NCI-H774 (cell line): ENCODE results near the gene EXD3.
A peak's percentile ranks its signal among the peaks of the same experiment; 100 is the strongest.

Experiments
- DNase-seq: peaks from one replicate; lab custom pipeline; 2025; lab: John Stamatoyannopoulos, UW

EXD3 gene

GRCh38 chr9:137306066-137306849 is 116.7 kb downstream of the EXD3 start:
- no peak for DNase-seq

- no peak for DNase-seq
Measured at GRCh38 chr9:137305798-137306065, 117.2 kb downstream of the EXD3 start.

- peak; percentile 70 for DNase-seq
Measured at GRCh38 chr9:137305060-137305797, 117.7 kb downstream of the EXD3 start.

DNA sequence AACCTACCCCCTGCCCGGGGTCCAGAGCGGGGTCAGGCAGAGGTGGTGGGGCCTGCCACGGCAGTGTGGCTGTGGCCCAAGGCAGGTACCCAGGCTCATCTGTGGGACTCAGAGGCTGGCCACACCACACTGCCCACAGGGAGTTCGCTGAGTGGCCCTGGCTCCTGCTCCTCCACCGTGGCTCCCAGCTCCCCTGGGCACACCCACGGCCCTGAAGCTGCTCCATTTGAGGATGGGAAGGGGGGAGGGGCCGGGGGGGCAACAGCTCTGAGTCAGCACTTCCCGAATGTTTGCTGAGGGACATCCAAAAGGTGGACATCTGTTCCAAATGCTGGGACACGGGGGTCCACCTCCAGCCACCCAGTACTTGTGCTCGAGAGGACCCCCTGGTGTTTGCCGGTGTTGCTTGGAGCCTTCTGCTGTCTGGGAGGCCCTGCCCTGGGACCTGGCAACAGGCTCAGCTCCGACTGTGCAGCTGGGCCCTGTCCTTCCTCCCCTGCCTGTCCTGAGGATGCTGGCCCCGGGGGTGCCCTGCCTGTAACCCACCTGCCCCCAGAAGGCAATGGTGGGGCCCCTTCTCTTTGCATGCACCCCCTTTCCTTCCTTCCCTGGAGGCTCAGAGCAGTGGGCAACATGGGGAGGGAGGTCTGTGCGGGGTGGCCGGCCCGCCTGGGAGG is 118.4 kb downstream of the EXD3 start:
- DNase-seq: no peak

DNA sequence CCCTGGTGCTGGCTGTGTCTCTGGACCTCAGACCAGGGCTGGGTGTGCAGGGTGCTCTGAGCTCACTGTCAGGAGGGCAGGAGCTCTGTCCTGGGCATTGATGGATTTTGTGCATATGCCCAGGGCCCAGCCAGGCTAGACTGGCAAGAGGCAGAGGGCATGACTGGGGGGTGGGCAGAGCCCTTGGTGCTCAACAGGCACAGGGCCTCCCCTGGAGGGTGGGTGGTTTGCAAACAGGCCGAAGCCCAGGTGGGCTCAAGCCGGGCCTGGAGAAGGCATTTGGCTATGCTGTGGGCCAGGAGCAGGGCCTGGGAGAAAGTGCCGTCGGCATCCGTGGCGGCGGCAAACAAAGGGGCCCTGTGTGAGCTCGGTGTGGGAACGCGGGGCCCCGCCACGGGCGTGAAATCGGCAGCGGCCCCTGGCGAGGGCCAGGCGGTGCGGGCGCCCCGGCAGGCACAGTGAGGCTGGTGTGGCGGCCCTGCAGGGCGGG is 119.0 kb downstream of the EXD3 start:
- no peak for DNase-seq

- no peak for DNase-seq
Measured at GRCh38 chr9:137303151-137303892, 119.6 kb downstream of the EXD3 start.

DNA sequence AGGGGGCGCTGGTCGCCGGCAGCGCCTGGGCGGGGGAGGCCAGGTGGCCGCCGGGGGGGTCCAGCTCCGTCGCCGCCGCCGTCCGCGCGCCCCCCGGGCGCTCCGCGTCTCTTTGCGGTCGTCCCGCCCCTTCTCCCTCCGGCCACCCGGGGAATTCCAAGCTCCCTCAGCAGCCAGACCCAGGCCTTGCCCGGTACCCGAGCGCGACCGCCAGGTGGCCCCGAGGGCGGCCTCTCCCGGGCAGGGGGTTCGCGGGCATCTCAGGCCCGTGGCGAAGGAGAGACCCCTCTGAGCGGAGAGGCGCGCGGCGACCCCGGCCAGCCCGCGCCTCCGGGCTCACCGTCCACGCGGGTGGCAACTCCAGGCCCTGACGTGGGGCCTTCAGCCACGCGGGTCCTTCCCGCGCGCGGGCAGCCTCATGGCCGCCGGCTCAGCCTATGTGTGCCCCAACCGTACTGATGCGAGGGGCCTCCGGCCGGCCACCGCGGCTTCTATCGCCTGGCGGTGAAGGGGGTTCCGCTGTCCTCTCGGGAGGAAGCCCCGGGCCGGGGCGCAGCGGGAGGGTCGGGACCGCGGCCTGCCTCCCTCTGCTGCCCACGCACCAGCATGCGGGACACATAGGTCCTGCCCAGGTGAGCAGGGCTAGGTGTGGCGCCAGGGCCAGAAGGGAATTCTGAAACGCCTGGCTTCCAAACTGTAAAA is 120.4 kb downstream of the EXD3 start:
- peak; percentile 78 for DNase-seq

GRCh38 chr9:137302118-137302448 is 120.9 kb downstream of the EXD3 start, which contains the start of gene NRARP:
NRARP (minus strand) TSS chr9:137302271; CDS start chr9:137301928, 343 bp downstream.
- DNase-seq: peak; percentile 89

GRCh38 chr9:137301081-137301947 is 121.6 kb downstream of the EXD3 start:
- DNase-seq: peak; percentile 72

- peak; percentile 27 for DNase-seq
Measured at GRCh38 chr9:137300567-137301080, 122.3 kb downstream of the EXD3 start.

DNA sequence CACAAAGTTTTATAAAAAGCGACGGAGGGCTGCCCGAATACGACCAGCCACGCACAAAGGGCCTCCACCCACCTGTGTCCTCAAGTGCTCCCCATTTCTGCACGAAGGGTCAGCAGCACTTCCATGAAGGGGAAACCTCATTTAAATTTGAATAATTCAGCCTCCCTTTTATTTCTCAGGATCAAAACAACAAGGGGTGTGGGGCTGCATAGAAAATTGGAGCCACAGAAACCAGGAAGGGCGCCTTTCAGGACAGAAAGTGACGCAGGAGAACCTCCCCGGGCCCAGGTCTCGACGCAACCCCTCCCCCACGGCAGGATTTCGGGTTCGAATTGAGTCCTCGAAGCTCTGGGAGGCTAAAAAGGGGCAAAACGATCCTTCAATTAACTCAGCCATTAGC is 123.0 kb downstream of the EXD3 start:
- no peak for DNase-seq

GRCh38 chr9:137299203-137299565 is 123.8 kb downstream of the EXD3 start:
- no peak for DNase-seq

DNA sequence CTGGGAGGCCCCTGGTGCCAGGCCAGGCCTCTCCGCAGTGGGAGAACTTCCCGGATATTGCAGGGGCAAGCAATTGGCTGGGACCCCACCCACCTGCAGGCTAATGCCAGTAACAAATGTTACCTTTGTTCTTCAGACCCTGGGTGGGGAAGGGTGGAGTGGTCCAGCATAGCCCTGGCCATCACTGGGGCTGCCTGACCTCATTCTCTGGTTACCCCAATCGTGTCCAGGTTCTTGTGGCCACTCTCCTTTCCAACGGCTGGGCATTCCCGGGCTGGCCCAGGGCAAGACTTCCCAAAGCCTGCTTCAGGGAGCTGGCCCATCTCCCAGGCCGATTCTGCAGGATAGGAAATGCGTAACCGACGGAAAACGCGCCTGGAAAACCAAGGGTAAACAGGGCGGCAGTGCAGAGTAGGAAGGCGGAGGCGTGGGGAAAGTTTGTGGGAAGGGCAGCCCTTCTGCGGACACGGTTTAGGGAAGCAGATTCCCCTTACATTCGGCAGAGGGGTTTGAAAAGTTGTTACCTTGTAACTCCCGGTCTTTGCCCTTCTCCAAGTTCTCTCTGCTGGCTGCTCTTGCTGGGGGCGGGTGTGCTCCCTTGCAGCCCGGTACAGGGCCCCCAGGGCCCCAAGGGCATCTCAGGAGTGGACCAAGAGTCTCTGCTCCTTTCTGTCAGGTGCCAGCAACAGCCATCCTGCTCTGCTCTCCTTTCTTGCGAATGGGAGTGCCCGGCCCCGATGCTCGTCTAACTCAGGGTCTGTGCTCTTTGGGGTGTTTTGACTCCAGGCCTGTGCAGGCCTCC is 124.4 kb downstream of the EXD3 start:
- no peak for DNase-seq

GRCh38 chr9:137297966-137298365 is 125.0 kb downstream of the EXD3 start:
- DNase-seq: no peak

- no peak for DNase-seq
Measured at GRCh38 chr9:137296670-137297664, 126.0 kb downstream of the EXD3 start.

- DNase-seq: no peak
Measured at GRCh38 chr9:137295849-137296669, 126.9 kb downstream of the EXD3 start.

GRCh38 chr9:137295238-137295811 is 127.6 kb downstream of the EXD3 start:
- peak; percentile 33 for DNase-seq
